SU-DHL-6 (cell line): Measurements from ENCODE around the gene SPACA9.

Experiments used
- H2AFZ ChIP-seq: fragments of 200-600 bp; sonication (generic); 2 replicates; pipeline ENCODE4 v1.6.1; 2014; ENCODE audit warnings: low read depth, mild to moderate bottlenecking, moderate library complexity, mixed read lengths, antibody characterized with exemption, low read length; ENCODE audit not compliant: severe bottlenecking
- H3F3A ChIP-seq: fragments of 200-600 bp; shearing (Covaris generic); 2 replicates; pipeline ENCODE4 v1.6.0; 2016; ENCODE audit warnings: antibody characterized with exemption, mild to moderate bottlenecking; ENCODE audit not compliant: insufficient read depth
- H3K27ac ChIP-seq: fragments of 200-600 bp; sonication (generic); 2 replicates; pipeline ENCODE4 v1.5.1; 2016; ENCODE audit warnings: low read depth, mild to moderate bottlenecking, low read length, moderate library complexity, mixed read lengths
- H3K27me3 ChIP-seq: fragments of 200-600 bp; sonication (generic), shearing (Covaris generic); 2 replicates; pipeline ENCODE4 v1.6.0; 2014; ENCODE audit warnings: mild to moderate bottlenecking, low read length
- H3K36me3 ChIP-seq: fragments of 200-600 bp; sonication (generic); 2 replicates; pipeline ENCODE4 v1.6.1; 2014; ENCODE audit warnings: mild to moderate bottlenecking, low read length, mixed read lengths
- H3K4me2 ChIP-seq: fragments of 300-600, 200-600 bp; shearing (Covaris generic), sonication (generic); 2 replicates; pipeline ENCODE4 v1.6.0; 2014; ENCODE audit warnings: low read length, low read depth, mild to moderate bottlenecking; ENCODE audit not compliant: poor library complexity, severe bottlenecking
- H3K4me3 ChIP-seq: fragments of 200-600 bp; sonication (generic); 2 replicates; pipeline ENCODE4 v1.5.1; 2014; ENCODE audit warnings: antibody characterized with exemption, low read length, mild to moderate bottlenecking, mixed read lengths; ENCODE audit not compliant: insufficient read depth, poor library complexity, severe bottlenecking
- H3K79me2 ChIP-seq: fragments of 200-600 bp; sonication (generic); 2 replicates; pipeline ENCODE4 v1.6.1; 2014; ENCODE audit warnings: mild to moderate bottlenecking, low read length, moderate library complexity; ENCODE audit not compliant: insufficient read depth
- H3K9ac ChIP-seq: fragments of 200-600 bp; sonication (generic); 2 replicates; pipeline ENCODE4 v1.7.0; 2014; ENCODE audit warnings: mild to moderate bottlenecking, low read length
- H3K9me2 ChIP-seq: fragments of 200-600 bp; sonication (generic); replicated peaks from 2 replicates; pipeline ENCODE4 v1.6.1; 2014; ENCODE audit warnings: low read length; ENCODE audit not compliant: insufficient read depth
- H3K9me3 ChIP-seq: fragments of 200-600 bp; sonication (generic); 2 replicates; pipeline ENCODE4 v1.6.1; 2014; ENCODE audit warnings: low read length, mixed read lengths; ENCODE audit not compliant: insufficient read depth
- H4K20me1 ChIP-seq: fragments of 200-600 bp; sonication (generic); 2 replicates; pipeline ENCODE4 v1.6.1; 2014; ENCODE audit warnings: low read depth, mild to moderate bottlenecking, antibody characterized with exemption, low read length, moderate library complexity, mixed read lengths
- EZH2phosphoT487 ChIP-seq: fragments of 200-600 bp; sonication (generic), shearing (Covaris generic); conservative IDR thresholded peaks from 2 replicates; pipeline ENCODE4 v1.6.1; 2018; ENCODE audit warnings: mild to moderate bottlenecking, antibody characterized with exemption, low read length, moderate library complexity, mixed read lengths
- TF ChIP-seq, protein P1 (sequence below): fragments of 200-600 bp; sonication (generic); IDR thresholded peaks from one replicate; pipeline ENCODE4 v1.5.1; 2017; ENCODE audit warnings: antibody characterized with exemption, mild to moderate bottlenecking, low read length, moderate library complexity; ENCODE audit not compliant: insufficient read depth, poor library complexity, severe bottlenecking

The SPACA9 gene

DNA sequence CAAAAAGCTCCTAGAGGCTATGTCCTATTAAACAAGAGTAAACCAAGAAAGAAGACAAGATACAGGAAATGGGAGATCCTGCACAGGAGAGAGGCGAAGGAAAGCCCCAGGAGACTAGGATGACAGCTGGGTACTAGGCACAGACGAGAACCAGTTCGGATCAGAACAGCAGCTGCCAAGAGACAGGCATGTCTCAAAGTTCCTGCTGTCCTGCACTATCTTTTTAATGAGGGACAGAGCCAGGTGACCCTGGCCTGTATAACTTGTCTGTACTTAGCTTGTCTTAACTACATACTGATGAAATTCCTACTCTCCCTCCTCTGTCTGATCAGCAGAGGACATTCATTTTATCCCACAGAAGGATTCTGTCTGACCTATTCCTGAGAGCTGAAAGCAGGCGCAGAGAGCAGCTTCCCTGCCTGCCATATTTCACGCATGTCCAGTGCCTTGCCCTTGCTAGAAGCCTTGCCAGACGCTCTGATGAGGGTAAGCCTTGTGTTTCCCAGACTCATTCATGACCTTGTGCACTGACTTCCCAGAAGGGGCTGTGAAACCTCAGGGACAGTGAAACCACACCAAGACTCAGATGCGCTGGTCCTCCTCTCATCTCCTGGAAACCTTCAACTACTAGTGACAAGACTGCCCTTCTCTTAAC, 41.0 kb downstream of the SPACA9 start:
- no peaks in the 10 kb centered on the region for H3K27me3 ChIP-seq
- H3K4me2 ChIP-seq: no peak overlapping the region
- no peak for TF ChIP-seq EZH2phosphoT487
- TF ChIP-seq, protein P1, sequence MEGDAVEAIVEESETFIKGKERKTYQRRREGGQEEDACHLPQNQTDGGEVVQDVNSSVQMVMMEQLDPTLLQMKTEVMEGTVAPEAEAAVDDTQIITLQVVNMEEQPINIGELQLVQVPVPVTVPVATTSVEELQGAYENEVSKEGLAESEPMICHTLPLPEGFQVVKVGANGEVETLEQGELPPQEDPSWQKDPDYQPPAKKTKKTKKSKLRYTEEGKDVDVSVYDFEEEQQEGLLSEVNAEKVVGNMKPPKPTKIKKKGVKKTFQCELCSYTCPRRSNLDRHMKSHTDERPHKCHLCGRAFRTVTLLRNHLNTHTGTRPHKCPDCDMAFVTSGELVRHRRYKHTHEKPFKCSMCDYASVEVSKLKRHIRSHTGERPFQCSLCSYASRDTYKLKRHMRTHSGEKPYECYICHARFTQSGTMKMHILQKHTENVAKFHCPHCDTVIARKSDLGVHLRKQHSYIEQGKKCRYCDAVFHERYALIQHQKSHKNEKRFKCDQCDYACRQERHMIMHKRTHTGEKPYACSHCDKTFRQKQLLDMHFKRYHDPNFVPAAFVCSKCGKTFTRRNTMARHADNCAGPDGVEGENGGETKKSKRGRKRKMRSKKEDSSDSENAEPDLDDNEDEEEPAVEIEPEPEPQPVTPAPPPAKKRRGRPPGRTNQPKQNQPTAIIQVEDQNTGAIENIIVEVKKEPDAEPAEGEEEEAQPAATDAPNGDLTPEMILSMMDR: no peak
- H3K9ac ChIP-seq: no peak overlapping the region
- H3F3A ChIP-seq: no peaks in the 10 kb centered on the region
- H2AFZ ChIP-seq: no peak overlapping the region
- H4K20me1 ChIP-seq: no peaks in the 10 kb centered on the region
- no peak overlapping the region for H3K27ac ChIP-seq
- H3K9me3 ChIP-seq: no peaks in the 10 kb centered on the region
- no peak overlapping the region for H3K4me3 ChIP-seq
- no peaks in the 10 kb centered on the region for H3K9me2 ChIP-seq
- H3K79me2 ChIP-seq: no peaks in the 10 kb centered on the region
- no peaks in the 10 kb centered on the region for H3K36me3 ChIP-seq

DNA sequence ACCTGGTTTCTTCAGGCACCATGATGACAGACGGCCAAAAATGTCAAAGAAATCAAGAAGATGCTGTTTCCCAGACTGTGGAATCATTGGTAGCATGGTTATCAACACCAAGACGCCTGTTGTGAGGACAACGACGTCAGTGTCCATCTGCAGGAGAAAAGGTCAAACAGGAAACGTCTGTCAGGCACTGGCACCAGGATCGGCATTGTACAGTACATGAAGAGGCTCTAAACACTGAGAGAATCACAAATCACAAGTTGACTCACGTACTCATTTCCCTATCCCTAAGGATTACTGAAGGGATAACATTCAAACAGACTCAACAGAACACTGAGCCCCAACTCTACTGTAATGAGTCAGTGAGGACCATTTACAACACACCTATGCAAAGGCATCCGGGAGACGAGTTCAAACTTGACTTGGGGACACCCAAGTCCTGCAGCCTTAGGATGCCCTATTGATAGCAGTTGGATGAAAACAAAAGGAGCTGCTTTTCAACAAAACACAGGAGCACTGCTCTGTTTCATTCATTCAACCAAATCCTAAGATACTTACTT, 44.7 kb downstream of the SPACA9 start:
- 0 out of 2 replicates have a peak, but pooled peaks cover 3% of the 10 kb centered on the region for H3K36me3 ChIP-seq
- H3K27ac ChIP-seq: no peak overlapping the region
- H3K27me3 ChIP-seq: no peaks in the 10 kb centered on the region
- H4K20me1 ChIP-seq: no peaks in the 10 kb centered on the region
- no peak overlapping the region for H2AFZ ChIP-seq
- H3K9ac ChIP-seq: no peak overlapping the region
- no peaks in the 10 kb centered on the region for H3K9me2 ChIP-seq
- H3F3A ChIP-seq: no peaks in the 10 kb centered on the region
- TF ChIP-seq EZH2phosphoT487: no peak
- TF ChIP-seq, protein P1: no peak
- no peaks in the 10 kb centered on the region for H3K79me2 ChIP-seq
- H3K9me3 ChIP-seq: no peaks in the 10 kb centered on the region
- H3K4me3 ChIP-seq: no peak overlapping the region
- no peak overlapping the region for H3K4me2 ChIP-seq

DNA sequence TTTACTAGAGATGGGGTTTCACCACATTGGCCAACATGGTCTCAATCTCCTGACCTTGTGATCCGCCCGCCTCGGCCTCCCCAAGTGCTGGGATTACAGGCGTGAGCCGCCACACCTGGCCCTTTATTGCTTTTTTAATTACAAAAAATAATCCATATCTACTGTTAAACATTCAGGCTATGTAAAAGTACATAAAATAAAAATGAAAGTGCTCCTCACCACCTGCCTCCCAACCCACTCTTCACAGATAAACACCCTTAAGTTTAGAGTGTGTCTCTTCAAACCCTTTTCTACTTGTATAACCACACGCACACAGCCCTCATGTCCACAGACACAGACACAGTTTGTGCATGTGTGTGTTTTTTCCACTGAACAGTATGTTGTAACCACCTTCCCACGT, 49.0 kb downstream of the SPACA9 start:
- Histone ChIP-seq H2AFZ (no peak overlapping the region), H3K79me2 (no peaks in the 10 kb centered on the region), H3K27me3 (no peaks in the 10 kb centered on the region), H3K36me3 (0 out of 2 replicates have a peak, but pooled peaks cover 3% of the 10 kb centered on the region), H3K27ac (no peak overlapping the region), H3K9ac (no peak overlapping the region), H3K9me3 (no peaks in the 10 kb centered on the region), H3F3A (no peaks in the 10 kb centered on the region), H3K9me2 (no peaks in the 10 kb centered on the region), H3K4me3 (no peak overlapping the region), H4K20me1 (no peaks in the 10 kb centered on the region), H3K4me2 (no peak overlapping the region)
- TF ChIP-seq, protein P1: no peak
- no peak for TF ChIP-seq EZH2phosphoT487
